Caco-2 (cell line): ENCODE measurements around the gene NUMB. TPM values are rescaled to one million over a fixed set of nuclear protein-coding genes. Genes with fewer than 3 reads are reported as not detected.

ENCODE experiments used
- BruUV-seq: library from RNA; stranded (reverse); fragments of 400-500 nt; replicated peaks from 2 replicates; lab custom pipeline; 2021; lab: Mats Ljungman, UMichigan
- CTCF ChIA-PET: fragments of 300-600 bp; sonication (Branson Sonifier 250); formaldehyde crosslinking; loops from one replicate; lab custom pipeline; 2022; ENCODE audit warnings: antibody characterized with exemption; lab: Charles Lee
- POLR2A ChIA-PET: fragments of 300-600 bp; sonication (Branson Sonifier 250); formaldehyde crosslinking; loops from one replicate; lab custom pipeline; 2022; ENCODE audit warnings: antibody characterized with exemption; lab: Charles Lee
- DNase-seq, 2 experiments: peaks; one replicate each; pipeline versions ENCODE4 v3.0.0 to v3.0.0-alpha.2; 2020 to 2022
- H3K27me3 ChIP-seq: replicated peaks from 2 replicates; pipeline ENCODE4 v1.6.0; 2011; ENCODE audit warnings: low read length; ENCODE audit not compliant: control insufficient read depth, insufficient read depth
- H3K36me3 ChIP-seq: 2 replicates; pipeline ENCODE4 v1.5.1; 2011; ENCODE audit warnings: low read length; ENCODE audit not compliant: control insufficient read depth, insufficient read depth
- H3K4me1 ChIP-seq: fragments of 250-450 bp; sonication (Bioruptor Pico); 2 replicates; pipeline ENCODE4 v1.5.1; 2020; ENCODE audit warnings: mild to moderate bottlenecking
- H3K4me3 ChIP-seq: 2 replicates; pipeline ENCODE4 v1.5.1; 2011; ENCODE audit warnings: low read depth, mild to moderate bottlenecking, control low read depth, low read length
- H3K9me3 ChIP-seq: fragments of 250-450 bp; sonication (Bioruptor Pico); 2 replicates; pipeline ENCODE4 v1.5.1; 2020; ENCODE audit warnings: mild to moderate bottlenecking, moderate library complexity
- H3K27ac Mint-ChIP-seq: one replicate; pipeline ENCODE4 v1.8.0; 2022; ENCODE audit warnings: mixed read lengths; ENCODE audit not compliant: unreplicated experiment
- H3K27me3 Mint-ChIP-seq: one replicate; pipeline ENCODE4 v1.8.0; 2022; ENCODE audit warnings: mixed read lengths; ENCODE audit not compliant: insufficient read depth, unreplicated experiment
- H3K36me3 Mint-ChIP-seq: one replicate; pipeline ENCODE4 v1.8.0; 2022; ENCODE audit warnings: mild to moderate bottlenecking, mixed read lengths; ENCODE audit not compliant: insufficient read depth, unreplicated experiment
- H3K4me1 Mint-ChIP-seq: one replicate; pipeline ENCODE4 v1.8.0; 2022; ENCODE audit warnings: low read depth, mixed read lengths; ENCODE audit not compliant: unreplicated experiment
- H3K4me3 Mint-ChIP-seq: one replicate; pipeline ENCODE4 v1.8.0; 2022; ENCODE audit warnings: mild to moderate bottlenecking, moderate library complexity, mixed read lengths; ENCODE audit not compliant: unreplicated experiment
- H3K9me3 Mint-ChIP-seq: one replicate; pipeline ENCODE4 v1.8.0; 2022; ENCODE audit warnings: mixed read lengths; ENCODE audit not compliant: unreplicated experiment
- CTCF ChIP-seq, 2 experiments: fragments of 200-600 bp in 1 of 2; IDR thresholded peaks; 1 replicate in 1 of 2; 2 replicates in 1 of 2; pipeline versions ENCODE4 v1.5.1 to v1.8.0; 2011 to 2022; ENCODE audit warnings: antibody characterized with exemption in 1 of 2, control low read depth in 1 of 2, inconsistent platforms in 1 of 2, low read depth in 1 of 2, low read length in 1 of 2, mild to moderate bottlenecking in 1 of 2, moderate library complexity in 1 of 2; ENCODE audit not compliant: insufficient read depth in 1 of 2, severe bottlenecking in 1 of 2, unreplicated experiment in 1 of 2
- intact Hi-C: fragments of 100-400 bp; cut with micrococcal nuclease; formaldehyde crosslinking; loops from one replicate; pipeline ENCODE4 v1.10.0; 2022; ENCODE audit not compliant: unreplicated experiment
- total RNA-seq: library from RNA; stranded (reverse); gene quantifications from 2 replicates; pipeline ENCODE4 v1.2.3, GENCODE V29; 2022

The NUMB gene
- total RNA-seq, 1 experiment from 2014 or later = 67.6 TPM

GRCh38 chr14:73232984-73233383 is 225.4 kb downstream of the NUMB start:
- no peak for TF ChIP-seq CTCF (IDR thresholded peaks at IDR 0.05; ENCODE audit: insufficient read depth in 1 of 2, low read depth in 1 of 2, low read length in 1 of 2, severe bottlenecking in 1 of 2, unreplicated experiment in 1 of 2)
- H3K27me3 ChIP-seq = no peaks in the 10 kb centered on the region
- Mint-ChIP-seq H3K27ac (no peak overlapping the region), H3K27me3 (no peaks in the 10 kb centered on the region), H3K4me3 (no peak overlapping the region), H3K9me3 (no peaks in the 10 kb centered on the region), H3K4me1 (peaks cover 15% of the 10 kb centered on the region), H3K36me3 (no peaks in the 10 kb centered on the region)
- intact Hi-C loops = loop anchor here (1.0 kb wide), 1 partner anchor 239 kb away; no protein-coding TSS in a partner anchor
- H3K36me3 ChIP-seq = no peaks in the 10 kb centered on the region
- no peak for DNase-seq
- ChIA-PET POLR2A (no interaction called here), CTCF (interaction anchor here (0.7 kb wide), 1 partner anchor 10 kb away, joined by 3 read pairs; no protein-coding TSS in a partner anchor)
- H3K4me1 ChIP-seq = peaks cover 28% of the 10 kb centered on the region
- no peaks in the 10 kb centered on the region for H3K9me3 ChIP-seq
- BruUV-seq = no TSS peak
- no peak overlapping the region for H3K4me3 ChIP-seq

GRCh38 chr14:73231981-73232851 is 226.1 kb downstream of the NUMB start:
- H3K27me3 ChIP-seq = no peaks in the 10 kb centered on the region
- Mint-ChIP-seq H3K27me3 (no peaks in the 10 kb centered on the region), H3K4me1 (peaks cover 15% of the 10 kb centered on the region)

More at GRCh38 chr14:73231981-73232851, 226.1 kb downstream of the NUMB start:
- Histone ChIP-seq H3K36me3 (no peaks in the 10 kb centered on the region), H3K9me3 (no peaks in the 10 kb centered on the region), H3K4me3 (no peak overlapping the region), H3K4me1 (peaks cover 24% of the 10 kb centered on the region)
- intact Hi-C loops = loop anchor here (1.0 kb wide), 1 partner anchor 240 kb away; no protein-coding TSS in a partner anchor
- no peak overlapping the region for H3K27ac Mint-ChIP-seq
- DNase-seq = peak; percentile 67 to 68
- ChIA-PET POLR2A (no interaction called here), CTCF (interaction anchor here (0.6 to 1.0 kb wide), 4 partner anchors 26 to 240 kb away, joined by 3 to 8 read pairs (median 4); no protein-coding TSS in a partner anchor)
- no TSS peak for BruUV-seq
- no peaks in the 10 kb centered on the region for H3K36me3 Mint-ChIP-seq
- H3K4me3 Mint-ChIP-seq = no peak overlapping the region
- no peaks in the 10 kb centered on the region for H3K9me3 Mint-ChIP-seq
- TF ChIP-seq CTCF (IDR thresholded peaks at IDR 0.05; ENCODE audit: insufficient read depth in 1 of 2, low read depth in 1 of 2, low read length in 1 of 2, severe bottlenecking in 1 of 2, unreplicated experiment in 1 of 2) = peak; percentile 46 to 71
